ENCODE data around the gene ZBTB46. TPM values are rescaled to one million over a fixed set of nuclear protein-coding genes. Genes with fewer than 3 reads are reported as not detected.
A peak's percentile ranks its signal among the peaks of the same experiment; 100 is the strongest.
"Not testable (repeated sequence)": the region's sequence is repeated elsewhere in the genome, so short reads cannot be mapped to it uniquely, and the experiment has no call there.

The ZBTB46 gene
- total RNA-seq, 1 donor from 2014 or later, result 42.1 TPM

DNA sequence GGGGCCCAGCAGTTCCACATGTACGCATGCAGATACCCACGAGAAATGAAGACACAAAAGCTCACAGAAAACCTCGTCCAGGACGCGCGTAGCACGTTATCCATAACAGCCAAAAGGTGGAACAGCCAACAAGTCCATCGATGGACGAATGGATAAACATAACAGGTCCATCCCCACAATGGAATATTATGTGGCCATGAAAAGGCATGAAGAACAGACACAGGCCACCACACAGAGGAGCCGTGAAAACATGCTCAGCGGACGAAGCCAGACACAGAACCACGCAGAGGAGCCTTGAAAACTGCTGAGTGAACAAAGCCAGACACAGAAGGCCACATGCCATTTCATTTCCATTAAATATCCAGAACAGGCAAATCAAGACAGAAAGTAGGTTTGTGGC is 53.5 kb downstream of the ZBTB46 start:
- no peak for DNase-seq (ENCODE audit: low spot score)
- peaks cover 15% of the 10 kb centered on the region for H3K36me3 Mint-ChIP-seq (ENCODE audit: low read depth, unreplicated experiment)
- no peaks in the 10 kb centered on the region for H3K9me3 Mint-ChIP-seq (ENCODE audit: unreplicated experiment)
- H3K27me3 Mint-ChIP-seq (ENCODE audit: unreplicated experiment), result peaks cover 11% of the 10 kb centered on the region
- TF ChIP-seq, protein P1, sequence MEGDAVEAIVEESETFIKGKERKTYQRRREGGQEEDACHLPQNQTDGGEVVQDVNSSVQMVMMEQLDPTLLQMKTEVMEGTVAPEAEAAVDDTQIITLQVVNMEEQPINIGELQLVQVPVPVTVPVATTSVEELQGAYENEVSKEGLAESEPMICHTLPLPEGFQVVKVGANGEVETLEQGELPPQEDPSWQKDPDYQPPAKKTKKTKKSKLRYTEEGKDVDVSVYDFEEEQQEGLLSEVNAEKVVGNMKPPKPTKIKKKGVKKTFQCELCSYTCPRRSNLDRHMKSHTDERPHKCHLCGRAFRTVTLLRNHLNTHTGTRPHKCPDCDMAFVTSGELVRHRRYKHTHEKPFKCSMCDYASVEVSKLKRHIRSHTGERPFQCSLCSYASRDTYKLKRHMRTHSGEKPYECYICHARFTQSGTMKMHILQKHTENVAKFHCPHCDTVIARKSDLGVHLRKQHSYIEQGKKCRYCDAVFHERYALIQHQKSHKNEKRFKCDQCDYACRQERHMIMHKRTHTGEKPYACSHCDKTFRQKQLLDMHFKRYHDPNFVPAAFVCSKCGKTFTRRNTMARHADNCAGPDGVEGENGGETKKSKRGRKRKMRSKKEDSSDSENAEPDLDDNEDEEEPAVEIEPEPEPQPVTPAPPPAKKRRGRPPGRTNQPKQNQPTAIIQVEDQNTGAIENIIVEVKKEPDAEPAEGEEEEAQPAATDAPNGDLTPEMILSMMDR (IDR thresholded peaks at IDR 0.05; ENCODE audit: unreplicated experiment), result no peak
- peak overlapping the region; percentile 77 for H3K4me3 Mint-ChIP-seq (ENCODE audit: unreplicated experiment)
- no peak overlapping the region for H3K27ac Mint-ChIP-seq (ENCODE audit: unreplicated experiment)
- H3K4me1 Mint-ChIP-seq (ENCODE audit: unreplicated experiment), result peaks cover 9% of the 10 kb centered on the region

DNA sequence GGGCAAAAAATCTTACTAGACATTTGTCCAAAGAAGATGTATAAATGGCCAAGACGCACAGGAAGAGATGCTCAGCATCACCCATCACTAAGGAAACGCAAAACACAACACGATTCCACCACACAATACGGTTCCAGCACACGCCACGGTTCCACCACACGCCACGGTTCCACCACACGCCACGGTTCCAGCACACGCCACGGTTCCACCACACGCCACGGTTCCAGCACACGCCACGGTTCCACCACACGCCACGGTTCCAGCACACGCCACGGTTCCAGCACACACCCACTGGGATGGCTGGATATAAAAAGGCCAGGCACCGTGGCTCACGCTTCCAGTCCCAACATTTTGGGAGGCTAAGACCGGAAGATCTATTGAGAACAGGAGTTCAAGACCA is 54.2 kb downstream of the ZBTB46 start:
- peaks cover 15% of the 10 kb centered on the region for H3K36me3 Mint-ChIP-seq (ENCODE audit: low read depth, unreplicated experiment)
- not testable (repeated sequence) for H3K4me1 Mint-ChIP-seq (ENCODE audit: unreplicated experiment); DNase-seq (ENCODE audit: low spot score); H3K27ac Mint-ChIP-seq (ENCODE audit: unreplicated experiment); H3K9me3 Mint-ChIP-seq (ENCODE audit: unreplicated experiment)
- peaks cover 11% of the 10 kb centered on the region for H3K27me3 Mint-ChIP-seq (ENCODE audit: unreplicated experiment)
- peak overlapping the region; percentile 77 for H3K4me3 Mint-ChIP-seq (ENCODE audit: unreplicated experiment)

- peak overlapping the region; percentile 88 for H3K27ac Mint-ChIP-seq (ENCODE audit: unreplicated experiment)
- TF ChIP-seq, protein P1 (IDR thresholded peaks at IDR 0.05; ENCODE audit: unreplicated experiment), result peak; percentile 89
- no peaks in the 10 kb centered on the region for H3K9me3 Mint-ChIP-seq (ENCODE audit: unreplicated experiment)
- peak overlapping the region; percentile 42 for H3K4me3 Mint-ChIP-seq (ENCODE audit: unreplicated experiment)
- H3K4me1 Mint-ChIP-seq (ENCODE audit: unreplicated experiment), result peaks cover 9% of the 10 kb centered on the region
- peak; percentile 86 for DNase-seq (ENCODE audit: low spot score)
- peaks cover 11% of the 10 kb centered on the region for H3K27me3 Mint-ChIP-seq (ENCODE audit: unreplicated experiment)
- peaks cover 12% of the 10 kb centered on the region for H3K36me3 Mint-ChIP-seq (ENCODE audit: low read depth, unreplicated experiment)
Measured at GRCh38 chr20:63775096-63775978, 55.7 kb downstream of the ZBTB46 start.

DNA sequence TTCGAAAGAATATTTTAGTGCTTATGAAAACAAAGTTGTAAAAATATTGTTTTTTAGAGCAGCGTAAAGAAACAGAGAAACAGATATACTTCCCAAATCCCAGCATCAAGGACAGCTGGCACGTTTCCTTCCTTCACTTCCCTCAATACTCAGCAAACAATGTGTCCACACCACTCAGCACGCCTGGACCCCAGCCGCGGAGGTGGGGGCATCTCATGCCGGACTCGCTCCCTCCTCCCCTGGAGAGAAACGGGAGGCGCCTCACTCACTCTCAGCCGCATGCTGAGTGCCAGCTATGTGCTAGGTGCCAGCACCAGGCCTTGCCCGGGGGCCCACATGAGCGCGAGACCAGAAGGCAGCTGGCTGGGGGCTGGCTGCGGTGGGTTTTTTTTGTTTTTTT is 56.8 kb downstream of the ZBTB46 start:
- DNase-seq (ENCODE audit: low spot score), result peak; percentile 31
- Mint-ChIP-seq H3K9me3 (ENCODE audit: unreplicated experiment) (no peaks in the 10 kb centered on the region), H3K27me3 (ENCODE audit: unreplicated experiment) (peaks cover 11% of the 10 kb centered on the region), H3K4me3 (ENCODE audit: unreplicated experiment) (peak overlapping the region; percentile 68), H3K36me3 (ENCODE audit: low read depth, unreplicated experiment) (peaks cover 16% of the 10 kb centered on the region), H3K4me1 (ENCODE audit: unreplicated experiment) (peaks cover 9% of the 10 kb centered on the region), H3K27ac (ENCODE audit: unreplicated experiment) (peak overlapping the region; percentile 39)
- TF ChIP-seq, protein P1 (IDR thresholded peaks at IDR 0.05; ENCODE audit: unreplicated experiment), result no peak

- peak overlapping the region; percentile 39 for H3K27ac Mint-ChIP-seq (ENCODE audit: unreplicated experiment)
- no peaks in the 10 kb centered on the region for H3K9me3 Mint-ChIP-seq (ENCODE audit: unreplicated experiment)
- TF ChIP-seq, protein P1 (IDR thresholded peaks at IDR 0.05; ENCODE audit: unreplicated experiment), result no peak
- peak overlapping the region; percentile 68 for H3K4me3 Mint-ChIP-seq (ENCODE audit: unreplicated experiment)
- peaks cover 9% of the 10 kb centered on the region for H3K4me1 Mint-ChIP-seq (ENCODE audit: unreplicated experiment)
- DNase-seq (ENCODE audit: low spot score), result no peak
- peaks cover 11% of the 10 kb centered on the region for H3K27me3 Mint-ChIP-seq (ENCODE audit: unreplicated experiment)
- peaks cover 19% of the 10 kb centered on the region for H3K36me3 Mint-ChIP-seq (ENCODE audit: low read depth, unreplicated experiment)
Measured at GRCh38 chr20:63773571-63774241, 57.4 kb downstream of the ZBTB46 start.

All from endothelial cell (in vitro differentiated cells).